GM21825 (cell line): ENCODE data around the gene VWF.

Source experiments
- ATAC-seq: cut with Tn5 transposase; IDR thresholded peaks from one replicate; pipeline ENCODE4 v1.9.1; 2021; ENCODE audit warnings: mild to moderate bottlenecking, moderate library complexity; ENCODE audit not compliant: unreplicated experiment

Gene VWF

GRCh38 chr12:5923043-5923605 is 201.3 kb downstream of the VWF start:
- ATAC-seq = no peak

- no peak for ATAC-seq
These were observed 202.2 kb downstream of the VWF start for GRCh38 chr12:5921966-5922899.

GRCh38 chr12:5921027-5921909 is 203.2 kb downstream of the VWF start:
- no peak for ATAC-seq

GRCh38 chr12:5916785-5917290 is 207.6 kb downstream of the VWF start:
- no peak for ATAC-seq

- no peak for ATAC-seq
These were observed 209.0 kb downstream of the VWF start for GRCh38 chr12:5915511-5915910.

GRCh38 chr12:5914387-5915149 is 209.9 kb downstream of the VWF start:
- ATAC-seq = no peak

- ATAC-seq = no peak
These were observed 211.1 kb downstream of the VWF start for GRCh38 chr12:5913387-5913786.

- ATAC-seq = no peak
These were observed 211.8 kb downstream of the VWF start for GRCh38 chr12:5912437-5913334.

GRCh38 chr12:5912011-5912410 is 212.5 kb downstream of the VWF start:
- no peak for ATAC-seq

- ATAC-seq = no peak
These were observed 213.5 kb downstream of the VWF start for GRCh38 chr12:5910790-5911548.

GRCh38 chr12:5909560-5909959 is 214.9 kb downstream of the VWF start:
- ATAC-seq = no peak

- no peak for ATAC-seq
These were observed 216.2 kb downstream of the VWF start for GRCh38 chr12:5908251-5908650.

- no peak for ATAC-seq
These were observed 216.7 kb downstream of the VWF start for GRCh38 chr12:5907807-5908206.

GRCh38 chr12:5905757-5906156 is 218.7 kb downstream of the VWF start:
- ATAC-seq = no peak

GRCh38 chr12:5904969-5905368 is 219.5 kb downstream of the VWF start:
- no peak for ATAC-seq

GRCh38 chr12:5904441-5904840 is 220.0 kb downstream of the VWF start:
- no peak for ATAC-seq

GRCh38 chr12:5902736-5903135 is 221.7 kb downstream of the VWF start:
- ATAC-seq = no peak

GRCh38 chr12:5901416-5901815 is 223.1 kb downstream of the VWF start:
- ATAC-seq = no peak
